ENCODE measurements around the gene PIK3CD.
"Not testable (repeated sequence)": the region's sequence is repeated elsewhere in the genome, so short reads cannot be mapped to it uniquely, and the experiment has no call there.

Gene PIK3CD

GRCh38 chr1:9655836-9656235 lies 4.3 kb downstream of the PIK3CD start:
- no peak for DNase-seq

- DNase-seq, result no peak
Observed at GRCh38 chr1:9657521-9658032, 6.0 kb downstream of the PIK3CD start.

GRCh38 chr1:9658199-9658598 lies 6.7 kb downstream of the PIK3CD start:
- no peak for DNase-seq

- DNase-seq, result no peak
Observed at GRCh38 chr1:9659328-9659727, 7.8 kb downstream of the PIK3CD start.

- DNase-seq, result no peak
Observed at GRCh38 chr1:9663257-9663656, 11.7 kb downstream of the PIK3CD start.

- no peak for DNase-seq
Observed at GRCh38 chr1:9665193-9665592, 13.7 kb downstream of the PIK3CD start.

GRCh38 chr1:9668080-9668479 lies 16.5 kb downstream of the PIK3CD start:
- no peak for DNase-seq

GRCh38 chr1:9670085-9670484 lies 18.6 kb downstream of the PIK3CD start:
- no peak for DNase-seq

GRCh38 chr1:9671377-9672140 lies 20.0 kb downstream of the PIK3CD start:
- DNase-seq, result no peak

GRCh38 chr1:9672444-9672843 lies 20.9 kb downstream of the PIK3CD start:
- DNase-seq, result no peak

GRCh38 chr1:9675393-9675792 lies 23.9 kb downstream of the PIK3CD start:
- no peak for DNase-seq

- not testable (repeated sequence) for DNase-seq
Observed at GRCh38 chr1:9676128-9676527, 24.6 kb downstream of the PIK3CD start.

- DNase-seq, result no peak
Observed at GRCh38 chr1:9676815-9677393, 25.4 kb downstream of the PIK3CD start.

- no peak for DNase-seq
Observed at GRCh38 chr1:9680091-9680490, 28.6 kb downstream of the PIK3CD start.

GRCh38 chr1:9680828-9681227 lies 29.3 kb downstream of the PIK3CD start:
- no peak for DNase-seq

GRCh38 chr1:9684801-9685200 lies 33.3 kb downstream of the PIK3CD start:
- no peak for DNase-seq

GRCh38 chr1:9687120-9687873 lies 35.8 kb downstream of the PIK3CD start:
- peak; percentile 48 for DNase-seq

- peak; percentile 39 for DNase-seq
Observed at GRCh38 chr1:9687874-9688582, 36.5 kb downstream of the PIK3CD start.

- no peak for DNase-seq
Observed at GRCh38 chr1:9688599-9688998, 37.1 kb downstream of the PIK3CD start.

- DNase-seq, result peak; percentile 74
Observed at GRCh38 chr1:9689011-9689706, 37.6 kb downstream of the PIK3CD start.

GRCh38 chr1:9689971-9690381 lies 38.4 kb downstream of the PIK3CD start:
- no peak for DNase-seq

GRCh38 chr1:9690440-9691107 lies 39.0 kb downstream of the PIK3CD start:
- DNase-seq, result no peak
